Adrenal gland (tissue), 12 donors: ENCODE data around the gene TBX4. TPM values are rescaled to one million over a fixed set of nuclear protein-coding genes. Genes with fewer than 3 reads are reported as not detected.

ENCODE experiments used
- DNase-seq, 7 donors: peaks; one replicate each; pipeline ENCODE4 v3.0.0-alpha.2; 2019 to 2020
- H3K27ac ChIP-seq, 5 donors: fragments of 200-600 bp; sonication (generic) in 4 of 5; 1 replicate in 3 of 5; 2 replicates in 2 of 5; pipeline versions ENCODE4 v1.5.1 to v1.8.0; 2016 to 2020; ENCODE audit warnings: mild to moderate bottlenecking in 1 of 5
- H3K27me3 ChIP-seq: fragments of 200-600 bp; 2 replicates; pipeline ENCODE4 v1.8.0; 2021
- H3K36me3 ChIP-seq, 2 donors: fragments of 200-600 bp; replicated peaks in 1 of 2; 1 replicate in 1 of 2; 2 replicates in 1 of 2; pipeline versions ENCODE4 v1.5.1 to v1.8.0; 2018 to 2022
- H3K4me1 ChIP-seq, 2 donors: fragments of 200-600 bp; replicated peaks in 1 of 2; 1 replicate in 1 of 2; 2 replicates in 1 of 2; pipeline versions ENCODE4 v1.5.1 to v1.8.0; 2018 to 2021
- H3K4me3 ChIP-seq, 4 donors: fragments of 200-600 bp; sonication (generic) in 3 of 4; one replicate each; pipeline ENCODE4 v1.5.1; 2016 to 2018
- H3K9me3 ChIP-seq, 3 donors: fragments of 200-600 bp; sonication (generic) in 1 of 3; replicated peaks in 1 of 3; 1 replicate in 2 of 3; 2 replicates in 1 of 3; pipeline versions ENCODE4 v1.5.1 to v1.8.0; 2016 to 2021
- POLR2A ChIP-seq, 2 donors: fragments of 450-650 bp; IDR thresholded peaks; one replicate each; pipeline ENCODE4 v1.6.1; 2017; ENCODE audit warnings: antibody characterized with exemption in 2 of 2, mild to moderate bottlenecking in 2 of 2, moderate library complexity in 1 of 2
- WGBS, 4 donors: extraction: QIAGEN DNeasy Blood & Tissue Kit in 2 of 4; methylation state at CpG; one replicate each; pipeline versions ENCODE4 v1.1.5 to v1.1.7; 2013 to 2017; 5-methylcytosine and 5-hydroxymethylcytosine counted together
- intact Hi-C, 2 donors: fragments of 100-400 bp; cut with DNase I; formaldehyde crosslinking; loops; one replicate each; pipeline versions ENCODE4 v1.14.1 to v1.15.0; 2022 to 2023
- polyA plus RNA-seq, 3 donors: library from polyadenylated mRNA; stranded (reverse); fragments of 200-250 nt in 2 of 3; fragments of 350-450 nt in 1 of 3; fragmentation: Illumina TruSeq in 1 of 3; extraction: RNeasy Lipid Tissue Mini Kit (QIAGEN cat#74804) in 1 of 3; gene quantifications; one replicate each; pipeline ENCODE4 v1.2.3, GENCODE V29; 2013 to 2014
- total RNA-seq, 9 donors: library from RNA; depleted of rRNA in 4 of 9; stranded (reverse); fragments of >200 nt in 4 of 9; fragments of 120-200 nt in 1 of 9; fragmentation: NEBNext Ultra II Directional in 1 of 9; extraction: Animal tissue kit (Norgen Biotek cat#: 25700) in 1 of 9; gene quantifications; one replicate each; pipeline versions ENCODE4 v1.1.0 to v1.2.4, GENCODE V29; 2013 to 2023
- TF ChIP-seq, protein P1 (sequence below), 6 experiments: fragments of 450-650 bp in 4 of 6; fragments of 200-600 bp in 2 of 6; sonication (generic) in 1 of 6; IDR thresholded peaks; 1 replicate in 5 of 6; 2 replicates in 1 of 6; pipeline versions ENCODE4 v1.5.1 to v1.8.0; 2016 to 2021; ENCODE audit warnings: antibody characterized with exemption in 6 of 6, mild to moderate bottlenecking in 2 of 6, moderate library complexity in 1 of 6
- donor health status: healthy with polysubstance abuse.
- donor health status: Bipolar disorder and iron deficiency.
- donor health status: DM: yes; HTN: yes; CAD: no.
- donor health status: DM: no; HTN: no; CAD: no.
- donor health status: DM: no; HTN: no; CAD: no.
- donor health status: DM: yes; HTN: yes; CAD: no.

Gene TBX4
- total and polyA plus RNA-seq, 12 donors, result 0.03 to 0.54 (median 0.21) TPM; not detected in 8

DNA sequence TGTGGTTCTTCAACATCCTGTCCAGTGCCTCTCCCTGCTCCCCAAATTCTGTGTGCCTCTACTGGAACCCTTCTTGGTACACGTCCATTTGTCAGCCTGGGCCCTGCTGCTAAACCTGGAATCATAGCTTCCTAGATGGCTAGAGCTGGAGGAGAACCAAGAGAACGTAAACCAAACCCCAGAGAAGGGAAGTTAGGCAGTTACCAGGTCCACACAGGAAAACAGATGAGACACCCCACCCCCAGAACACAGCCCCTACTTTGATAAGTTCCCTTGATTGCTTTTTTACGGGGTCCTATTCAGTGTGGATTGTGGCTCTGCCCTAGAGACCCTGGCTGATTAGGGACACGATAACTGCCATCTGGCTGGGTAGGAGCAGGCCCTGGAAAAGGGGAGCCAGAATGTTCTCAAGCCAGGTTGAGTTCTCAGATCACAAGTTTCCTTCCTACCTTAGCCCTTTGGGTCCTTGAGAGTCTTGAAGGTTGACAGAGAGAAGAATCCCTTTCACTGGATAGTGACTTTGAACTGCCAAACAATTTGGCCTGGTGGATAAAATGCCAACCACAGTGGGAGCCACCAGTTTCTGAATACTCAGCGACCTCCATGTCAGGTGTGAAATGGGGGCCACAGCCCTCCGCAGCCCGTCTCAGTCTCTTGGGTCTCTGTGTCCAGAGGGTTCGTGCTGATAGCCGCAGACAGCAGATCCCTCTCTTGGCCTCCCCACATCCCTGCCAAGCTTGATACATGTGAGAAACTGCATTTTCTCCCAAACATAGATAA is 7.9 kb downstream of the TBX4 start:
- Histone ChIP-seq H3K27ac (no peak overlapping the region), H3K27me3 (peaks cover 75% of the 10 kb centered on the region), H3K36me3 (no peaks in the 10 kb centered on the region), H3K9me3 (no peaks in the 10 kb centered on the region), H3K4me3 (no peak overlapping the region), H3K4me1 (no peaks in the 10 kb centered on the region)
- intact Hi-C loops, result no loop called here
- TF ChIP-seq, protein P1, sequence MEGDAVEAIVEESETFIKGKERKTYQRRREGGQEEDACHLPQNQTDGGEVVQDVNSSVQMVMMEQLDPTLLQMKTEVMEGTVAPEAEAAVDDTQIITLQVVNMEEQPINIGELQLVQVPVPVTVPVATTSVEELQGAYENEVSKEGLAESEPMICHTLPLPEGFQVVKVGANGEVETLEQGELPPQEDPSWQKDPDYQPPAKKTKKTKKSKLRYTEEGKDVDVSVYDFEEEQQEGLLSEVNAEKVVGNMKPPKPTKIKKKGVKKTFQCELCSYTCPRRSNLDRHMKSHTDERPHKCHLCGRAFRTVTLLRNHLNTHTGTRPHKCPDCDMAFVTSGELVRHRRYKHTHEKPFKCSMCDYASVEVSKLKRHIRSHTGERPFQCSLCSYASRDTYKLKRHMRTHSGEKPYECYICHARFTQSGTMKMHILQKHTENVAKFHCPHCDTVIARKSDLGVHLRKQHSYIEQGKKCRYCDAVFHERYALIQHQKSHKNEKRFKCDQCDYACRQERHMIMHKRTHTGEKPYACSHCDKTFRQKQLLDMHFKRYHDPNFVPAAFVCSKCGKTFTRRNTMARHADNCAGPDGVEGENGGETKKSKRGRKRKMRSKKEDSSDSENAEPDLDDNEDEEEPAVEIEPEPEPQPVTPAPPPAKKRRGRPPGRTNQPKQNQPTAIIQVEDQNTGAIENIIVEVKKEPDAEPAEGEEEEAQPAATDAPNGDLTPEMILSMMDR (IDR thresholded peaks at IDR 0.05), result no peak
- no peak for TF ChIP-seq POLR2A (IDR thresholded peaks at IDR 0.05)
- 54 to 72% (median 71%) methylated on average over 9 of the region's 9 CpGs for WGBS, 4 donors
- DNase-seq, result no peak

DNA sequence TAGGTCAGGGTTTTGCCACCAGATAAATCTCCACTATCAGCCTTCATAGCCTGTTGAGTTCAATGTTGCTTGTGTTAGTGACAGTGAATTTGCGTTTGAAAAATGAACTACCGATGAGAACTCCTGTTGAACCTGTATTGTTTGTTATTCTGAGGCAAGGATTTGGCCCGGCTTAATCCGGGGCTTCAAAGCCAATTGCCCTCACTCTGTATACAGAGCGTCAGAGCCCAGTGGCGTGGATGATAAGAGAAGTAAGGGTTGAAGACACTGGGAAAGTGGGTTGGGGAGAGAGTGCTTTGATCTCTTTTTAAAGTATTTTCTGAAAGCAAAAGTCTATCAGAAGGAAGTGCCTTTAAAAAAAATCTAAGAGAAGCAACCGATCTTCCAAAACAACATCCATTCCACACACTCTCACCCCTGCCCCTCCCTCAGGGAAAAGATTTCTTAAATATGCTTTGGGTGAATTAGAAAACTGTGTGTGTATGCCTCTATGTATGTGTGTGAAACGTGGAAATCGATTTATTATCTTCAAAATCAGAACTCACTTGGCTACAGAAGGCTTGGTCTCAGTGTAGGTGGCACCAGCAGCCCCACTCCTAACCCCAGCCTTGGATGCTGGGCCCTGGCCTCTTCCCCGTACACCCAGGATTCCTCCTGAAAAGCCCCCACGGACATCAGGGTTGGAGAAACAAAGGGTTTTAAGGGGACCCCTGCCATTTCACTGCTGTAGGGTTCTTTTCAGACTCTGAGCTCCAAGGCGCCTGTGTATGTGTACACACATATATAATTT is 8.8 kb downstream of the TBX4 start:
- intact Hi-C loops, result no loop called here
- Histone ChIP-seq H3K4me1 (no peaks in the 10 kb centered on the region), H3K4me3 (no peak overlapping the region), H3K9me3 (no peaks in the 10 kb centered on the region), H3K27ac (no peak overlapping the region), H3K36me3 (no peaks in the 10 kb centered on the region), H3K27me3 (peaks cover 66% of the 10 kb centered on the region)
- DNase-seq, result no peak
- TF ChIP-seq POLR2A (IDR thresholded peaks at IDR 0.05), result no peak
- TF ChIP-seq, protein P1 (IDR thresholded peaks at IDR 0.05), result no peak
- WGBS, 4 donors, result 46 to 57% (median 52%) methylated on average over 12 of the region's 12 CpGs

DNA sequence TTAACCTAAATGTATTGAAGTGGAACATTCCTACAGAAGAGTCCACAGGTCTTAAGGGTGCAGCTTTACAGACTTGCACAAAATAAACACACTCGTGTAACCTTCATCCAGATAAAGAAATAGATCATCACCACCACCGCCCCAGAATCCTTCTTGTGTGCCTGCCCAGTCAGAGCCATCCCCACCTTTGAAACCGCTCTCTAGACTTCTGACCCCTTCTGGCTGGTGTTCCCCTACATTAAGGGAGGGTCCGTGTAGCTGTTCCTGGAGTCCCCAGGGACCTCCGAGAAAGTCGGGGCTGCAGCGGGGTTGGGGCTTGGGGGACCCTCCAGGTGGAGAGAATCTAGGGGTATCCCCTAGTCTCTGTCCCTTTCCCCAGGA is 9.4 kb downstream of the TBX4 start:
- H3K27me3 ChIP-seq, result peaks cover 60% of the 10 kb centered on the region
- 16 to 28% (median 20%) methylated on average over 7 of the region's 7 CpGs for WGBS, 4 donors
- H3K4me3 ChIP-seq, result no peak overlapping the region
- H3K36me3 ChIP-seq, result no peaks in the 10 kb centered on the region
- no peak for DNase-seq
- H3K27ac ChIP-seq, result no peak overlapping the region
- intact Hi-C loops, result no loop called here
- no peaks in the 10 kb centered on the region for H3K9me3 ChIP-seq
- no peaks in the 10 kb centered on the region for H3K4me1 ChIP-seq
- no peak for TF ChIP-seq POLR2A (IDR thresholded peaks at IDR 0.05)
- TF ChIP-seq, protein P1 (IDR thresholded peaks at IDR 0.05), result no peak

DNA sequence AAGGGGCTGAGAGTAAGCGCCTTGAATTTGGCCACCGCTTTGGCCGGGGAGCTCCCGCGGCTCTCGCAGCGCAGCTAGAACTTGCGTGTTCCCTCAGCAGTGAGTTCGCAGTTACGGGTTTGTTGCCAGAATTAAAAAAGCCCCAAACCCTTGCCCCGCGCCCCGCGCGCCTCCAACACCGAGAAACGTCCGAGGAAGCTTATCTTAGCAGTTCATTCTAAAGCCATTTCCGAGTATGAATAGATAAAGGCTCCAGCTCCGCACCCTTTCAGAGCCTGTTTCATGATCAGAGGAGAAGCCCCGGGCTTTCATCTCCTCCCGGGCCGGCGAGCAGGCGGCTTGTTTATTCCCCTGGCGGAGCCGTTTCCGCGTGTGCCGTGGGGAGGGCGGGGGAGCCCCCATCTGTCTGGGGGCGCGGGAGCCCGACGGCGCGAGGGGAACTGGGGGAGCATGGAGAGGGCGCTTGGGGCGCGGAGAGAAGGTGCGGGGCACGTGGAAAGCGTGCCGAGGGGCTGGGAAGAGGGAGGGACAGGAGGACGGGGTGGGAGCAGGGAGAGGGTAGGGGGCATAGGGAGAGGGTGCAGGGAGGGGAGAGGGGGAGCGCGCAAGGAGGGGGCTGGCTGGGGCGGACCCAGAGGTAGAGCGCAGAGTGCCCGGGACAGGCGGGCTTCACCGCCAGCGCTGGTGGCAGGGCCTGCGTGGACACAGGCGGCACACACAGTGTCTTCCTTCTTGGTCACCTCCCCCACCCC is 9.9 kb downstream of the TBX4 start:
- 2 to 19% (median 6%) methylated on average over 21 to 55 of the region's 55 CpGs for WGBS, 4 donors
- Histone ChIP-seq H3K4me3 (peak overlapping the region in 1 of 4 donors; percentile 18), H3K27ac (no peak overlapping the region), H3K4me1 (no peaks in the 10 kb centered on the region), H3K27me3 (peaks cover 54% of the 10 kb centered on the region), H3K36me3 (no peaks in the 10 kb centered on the region), H3K9me3 (no peaks in the 10 kb centered on the region)
- no peak for TF ChIP-seq POLR2A (IDR thresholded peaks at IDR 0.05)
- no peak for DNase-seq
- intact Hi-C loops, result no loop called here
